Measurements from ENCODE around the gene CEACAM18.
"Not testable (repeated sequence)": the region's sequence is repeated elsewhere in the genome, so short reads cannot be mapped to it uniquely, and the experiment has no call there.

The CEACAM18 gene

GRCh38 chr19:51478381-51479234 is at the start of gene CEACAM18:
Gene CEACAM18 (plus strand): TSS chr19:51478539.
- no peak for DNase-seq

DNA sequence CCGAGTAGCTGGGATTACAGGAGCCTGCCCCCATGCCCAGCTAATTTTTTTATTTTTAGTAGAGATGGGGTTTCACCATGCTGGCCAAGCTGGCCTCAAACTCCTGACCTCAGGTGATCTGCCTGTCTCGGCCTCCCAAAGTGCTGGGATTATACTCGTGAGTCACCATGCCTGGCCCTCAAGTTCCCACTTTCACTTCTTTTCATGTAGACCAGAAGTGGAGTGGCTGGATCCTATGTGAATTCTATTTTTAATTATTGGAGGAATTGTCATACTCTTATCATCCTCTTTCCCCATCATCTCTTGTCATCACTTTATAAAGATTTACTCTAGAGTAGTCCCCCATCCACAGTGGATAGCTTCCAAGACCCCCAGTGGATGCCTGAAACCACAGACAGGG is 48.1 kb upstream of the CEACAM18 start:
- DNase-seq, result no peak

DNA sequence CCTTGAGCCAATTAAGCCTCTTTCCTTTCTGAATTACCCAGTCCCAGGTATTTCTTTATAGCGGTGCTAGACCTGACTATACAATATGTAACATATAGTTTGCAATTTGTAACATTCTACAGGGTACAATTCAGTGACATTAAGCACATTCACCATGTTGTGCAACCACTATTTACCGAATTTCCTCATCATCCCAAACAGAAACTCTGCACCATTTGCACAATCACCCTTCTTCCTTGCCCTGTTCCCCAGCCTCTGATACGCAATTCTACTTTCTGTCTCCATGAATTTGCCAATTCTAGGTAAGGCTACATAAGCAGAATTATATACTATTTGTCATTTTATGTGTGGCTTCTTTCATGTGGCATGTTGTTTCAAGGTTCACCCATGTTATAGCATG is 47.2 kb upstream of the CEACAM18 start:
- no peak for DNase-seq

GRCh38 chr19:51433043-51433442 is 45.3 kb upstream of the CEACAM18 start:
- no peak for DNase-seq

DNA sequence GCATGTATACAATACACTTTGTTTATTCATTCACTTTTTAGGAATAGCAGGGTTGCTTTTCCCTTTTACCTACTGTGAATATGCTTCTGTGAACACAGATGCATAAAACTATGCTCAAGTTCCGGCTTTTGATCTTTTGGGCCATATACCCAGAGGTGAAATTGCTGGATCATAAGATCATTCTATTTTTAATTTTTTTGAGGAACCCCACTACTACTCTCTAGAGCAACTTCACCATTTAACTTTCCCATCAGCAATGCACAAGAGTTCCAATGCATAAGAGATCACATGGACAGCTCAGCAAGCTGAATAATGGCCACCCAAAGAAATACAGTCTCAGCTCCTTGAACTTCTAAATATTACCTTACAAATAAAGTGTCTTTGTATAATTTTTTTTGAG is 43.9 kb upstream of the CEACAM18 start:
- DNase-seq, result no peak

GRCh38 chr19:51439021-51439465 is 39.3 kb upstream of the CEACAM18 start:
- DNase-seq, result no peak

- DNase-seq, result no peak
Observed at GRCh38 chr19:51440052-51440451, 38.3 kb upstream of the CEACAM18 start.

GRCh38 chr19:51440846-51441409 is 37.4 kb upstream of the CEACAM18 start:
- DNase-seq, result no peak

GRCh38 chr19:51441410-51442390 is 36.6 kb upstream of the CEACAM18 start:
- no peak for DNase-seq

DNA sequence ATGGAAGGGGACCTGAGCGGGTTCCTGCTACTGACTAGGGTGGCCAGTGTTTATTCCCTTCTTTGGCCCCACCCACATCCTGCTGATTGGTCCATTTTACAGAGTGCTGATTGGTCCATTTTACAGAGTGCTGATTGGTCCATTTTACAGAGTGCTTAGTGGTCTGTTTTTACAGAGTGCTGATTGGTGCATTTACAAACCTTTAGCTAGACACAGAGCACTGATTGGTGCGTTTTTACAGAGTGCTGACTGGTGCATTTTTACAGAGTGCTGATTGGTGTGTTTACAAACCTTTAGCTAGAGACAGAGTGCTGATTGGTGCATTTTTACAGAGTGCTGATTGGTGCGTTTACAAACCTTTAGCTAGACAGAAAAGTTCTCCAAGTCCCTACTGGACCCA is 30.8 kb upstream of the CEACAM18 start:
- not testable (repeated sequence) for DNase-seq

GRCh38 chr19:51448011-51448410 is 30.3 kb upstream of the CEACAM18 start:
- DNase-seq, result no peak

GRCh38 chr19:51448411-51449016 is 29.8 kb upstream of the CEACAM18 start:
- no peak for DNase-seq

- DNase-seq, result no peak
Observed at GRCh38 chr19:51450730-51451307, 27.5 kb upstream of the CEACAM18 start.

- no peak for DNase-seq
Observed at GRCh38 chr19:51456541-51457290, 21.6 kb upstream of the CEACAM18 start.

DNA sequence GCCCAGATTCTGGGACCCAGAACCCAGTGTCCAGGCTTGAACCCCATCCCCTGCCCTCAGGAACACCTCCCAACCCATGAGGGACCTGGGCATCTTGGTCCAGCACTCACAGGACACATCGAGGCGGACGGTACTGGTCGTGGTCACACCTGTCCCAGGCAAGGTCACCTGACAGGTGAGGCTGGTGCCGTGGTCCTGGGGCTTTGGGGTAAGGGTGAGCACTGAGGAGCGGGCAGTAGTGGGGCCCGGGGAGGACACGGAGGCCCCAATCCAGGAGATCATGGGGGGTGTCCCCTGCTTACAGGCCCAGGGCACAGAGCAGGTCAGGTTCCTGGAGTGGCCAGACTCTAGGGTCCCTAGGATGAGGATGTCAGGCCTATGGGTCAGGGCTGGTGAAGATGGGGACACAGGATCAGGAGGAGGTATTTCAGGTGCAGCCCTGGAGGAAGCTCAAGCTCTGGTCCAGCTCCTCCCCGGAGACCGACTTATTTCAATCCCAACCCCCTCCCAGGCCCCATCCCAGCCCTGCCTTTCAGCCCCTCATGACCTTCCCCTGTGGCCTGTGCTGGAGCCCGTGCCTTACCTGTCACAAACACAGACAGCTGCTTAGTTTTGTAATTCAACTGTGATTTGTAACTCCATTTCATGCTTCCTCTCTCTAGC is 20.9 kb upstream of the CEACAM18 start:
- DNase-seq, result no peak

DNA sequence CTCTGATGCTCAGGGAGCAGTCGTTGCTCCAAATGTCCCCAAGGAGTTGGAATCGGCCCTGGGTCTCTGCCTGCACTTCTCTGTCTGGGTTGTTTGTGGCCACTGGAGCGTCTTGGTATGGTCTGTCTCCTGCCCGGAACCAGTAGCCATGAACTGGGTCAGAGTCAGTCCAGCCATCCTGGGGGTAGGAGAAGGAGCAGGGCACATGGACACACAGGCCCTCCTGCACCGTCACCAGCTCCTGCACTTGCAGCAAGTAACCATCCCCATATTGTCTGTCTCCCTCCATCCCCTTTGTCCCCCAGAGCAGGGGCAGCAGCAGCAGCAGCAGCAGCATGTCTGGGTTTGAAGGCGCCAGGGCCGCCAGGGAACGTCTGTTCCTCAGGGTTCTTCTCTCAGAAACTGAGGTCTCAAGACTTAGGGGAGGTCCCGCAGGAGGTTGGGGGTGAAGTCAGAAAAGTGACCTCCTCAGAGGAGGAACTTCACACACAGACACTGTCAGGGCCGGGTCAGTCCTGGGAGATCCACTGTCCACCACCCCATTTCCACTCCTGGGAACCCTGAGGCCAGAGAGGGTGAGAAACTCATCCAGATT is 20.2 kb upstream of the CEACAM18 start, which contains the start of gene SIGLEC8:
SIGLEC8 (minus strand) TSS at position 404 of the 595 bp plus-strand sequence; CDS start at position 337, 67 bp downstream.
- no peak for DNase-seq

- no peak for DNase-seq
Observed at GRCh38 chr19:51458899-51459505, 19.3 kb upstream of the CEACAM18 start.

DNA sequence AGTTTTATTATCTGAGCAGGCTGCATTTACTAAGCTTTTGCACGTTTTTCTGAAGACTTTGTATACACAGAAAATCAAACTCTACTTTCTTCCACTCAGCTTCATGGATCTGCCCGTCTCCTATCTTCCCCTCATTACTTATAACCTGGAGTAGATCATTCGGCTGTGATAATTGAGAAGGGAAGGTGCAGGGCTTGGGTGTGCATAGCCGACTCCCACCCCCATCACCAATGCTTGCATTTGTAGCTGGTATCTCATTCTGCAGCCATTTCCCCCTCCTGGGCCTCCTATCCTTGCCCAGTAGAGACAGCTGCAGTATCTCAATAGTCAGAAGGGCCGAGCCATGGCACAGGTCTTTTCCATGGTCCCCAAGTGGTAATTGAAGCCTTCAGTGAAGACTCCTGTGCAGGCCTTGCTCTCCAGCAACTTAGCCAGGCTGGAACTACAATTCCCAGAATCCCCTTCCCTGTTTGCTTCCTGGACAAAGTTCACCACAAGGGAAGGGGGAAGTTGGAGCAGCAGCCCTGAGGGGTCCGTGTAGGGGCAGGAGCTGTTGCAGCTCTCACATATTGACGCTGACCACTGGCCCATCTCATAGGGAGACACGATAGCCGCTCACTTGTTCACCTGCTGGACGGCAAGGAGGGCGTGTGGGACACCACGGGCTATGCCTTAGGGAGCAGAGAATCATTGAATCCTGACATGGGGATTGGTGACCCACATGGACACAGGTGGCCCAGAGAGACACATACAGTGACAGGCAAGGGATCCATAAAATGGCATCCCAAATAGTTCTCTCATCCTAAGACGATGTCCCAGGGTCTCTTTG is 18.0 kb upstream of the CEACAM18 start:
- no peak for DNase-seq

- no peak for DNase-seq
Observed at GRCh38 chr19:51461723-51462161, 16.6 kb upstream of the CEACAM18 start.

All from DMS79 treated with DMSO at 0.1 percent for 48 hours (cell line).